GM18498 (cell line): ENCODE measurements around the gene KLF18.
"Not testable (repeated sequence)": the region's sequence is repeated elsewhere in the genome, so short reads cannot be mapped to it uniquely, and the experiment has no call there.

Experiments used
- ATAC-seq: cut with Tn5 transposase; IDR thresholded peaks from one replicate; pipeline ENCODE4 v1.9.1; 2021; ENCODE audit warnings: mild to moderate bottlenecking, moderate library complexity; ENCODE audit not compliant: unreplicated experiment

KLF18 gene

DNA sequence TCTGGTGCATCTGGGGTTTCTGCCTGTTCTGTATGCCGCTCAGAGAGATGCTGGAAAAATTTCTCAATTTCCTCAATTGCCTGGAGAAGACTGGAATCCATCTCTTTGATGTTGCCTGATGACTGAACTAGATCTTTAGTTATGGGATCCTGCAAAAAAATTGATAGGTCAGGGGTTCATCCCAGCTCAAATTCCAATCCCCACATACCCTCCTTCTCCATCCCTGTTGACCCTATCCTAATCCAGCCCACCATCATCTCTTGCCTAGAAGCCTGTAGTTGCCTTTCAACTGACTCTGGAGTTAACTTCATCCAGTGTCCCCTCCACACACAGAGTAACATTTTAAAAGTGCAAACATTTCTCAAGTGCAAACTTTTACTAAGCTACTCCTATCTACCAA, at the start of gene KLF18:
Gene KLF18, minus strand, starts transcription at position 101 of the 400 bp plus-strand sequence. Its CDS starts 0 bp downstream, at position 101.
- no peak for ATAC-seq

DNA sequence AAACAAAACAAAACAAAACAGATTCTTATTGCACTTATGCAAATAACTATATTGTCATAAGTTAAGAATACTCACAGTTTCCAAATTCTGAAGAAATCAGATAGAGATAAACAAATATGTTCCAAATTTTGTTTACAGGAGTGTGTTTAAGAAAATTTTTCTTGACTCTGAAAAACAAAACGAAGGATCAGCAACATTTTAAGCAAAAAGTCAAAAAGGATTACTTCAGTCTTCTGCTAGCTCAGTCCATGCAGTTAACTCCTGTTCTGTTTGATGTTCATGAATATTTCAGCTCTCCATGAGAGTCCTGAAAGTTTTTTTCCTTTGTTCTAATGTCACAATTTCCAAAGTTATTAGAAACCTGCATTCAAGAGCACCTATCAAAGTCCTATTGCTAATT, 33.2 kb upstream of the KLF18 start:
- no peak for ATAC-seq

DNA sequence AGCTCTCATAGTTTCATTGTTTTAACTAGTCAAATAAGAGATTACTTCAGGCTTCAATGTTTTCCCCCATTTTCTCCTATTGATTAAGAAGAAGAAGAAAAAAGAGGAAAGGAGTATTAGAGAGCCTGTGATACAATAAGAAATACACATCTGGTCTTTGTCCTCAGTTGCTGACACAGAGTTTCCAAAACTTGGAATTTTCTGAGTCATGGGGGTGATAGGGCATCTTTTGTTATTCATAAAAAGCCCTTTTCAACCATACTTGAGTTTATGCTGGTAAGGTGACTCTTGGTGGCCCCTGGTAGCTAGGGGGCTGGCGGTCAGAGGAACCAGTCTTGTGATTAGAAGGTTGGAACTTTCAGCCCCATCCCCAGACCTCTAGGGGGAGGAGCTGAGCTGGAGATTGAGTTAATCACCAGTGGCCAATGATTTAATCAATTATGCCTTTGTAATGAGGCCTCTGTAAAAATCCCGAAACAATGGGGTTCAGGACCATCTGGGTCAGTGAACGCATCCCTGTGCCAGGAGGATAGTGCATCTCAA, 28.9 kb upstream of the KLF18 start:
- ATAC-seq = no peak

DNA sequence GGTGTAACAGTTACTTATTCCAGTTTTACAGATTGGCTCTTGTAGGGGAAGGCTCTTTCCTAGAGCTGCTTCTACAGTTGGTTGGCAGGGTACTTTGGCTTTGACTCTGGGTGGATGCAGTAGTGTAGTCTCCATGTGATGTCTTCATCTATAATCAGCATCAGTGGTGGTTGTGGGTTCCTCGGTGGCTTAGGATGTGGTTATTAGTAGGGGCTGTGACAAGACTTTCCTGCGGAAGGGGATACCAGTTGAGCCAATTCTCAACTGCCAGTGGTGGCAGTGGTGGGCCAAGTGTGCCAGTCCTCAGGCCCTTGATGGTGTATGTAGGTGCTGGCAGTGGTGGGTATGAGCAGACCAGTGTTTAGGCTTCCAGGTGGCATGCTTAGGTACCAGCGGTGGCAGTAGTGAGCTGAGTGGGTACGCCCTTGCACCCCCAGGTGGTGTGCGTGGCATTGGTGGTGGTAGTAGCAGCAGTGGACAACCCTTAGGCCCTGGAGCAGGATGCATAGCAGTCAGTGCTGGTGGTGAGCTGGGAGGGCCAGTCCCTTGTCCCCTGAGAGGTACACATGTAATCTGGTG, 27.2 kb upstream of the KLF18 start:
- no peak for ATAC-seq

DNA sequence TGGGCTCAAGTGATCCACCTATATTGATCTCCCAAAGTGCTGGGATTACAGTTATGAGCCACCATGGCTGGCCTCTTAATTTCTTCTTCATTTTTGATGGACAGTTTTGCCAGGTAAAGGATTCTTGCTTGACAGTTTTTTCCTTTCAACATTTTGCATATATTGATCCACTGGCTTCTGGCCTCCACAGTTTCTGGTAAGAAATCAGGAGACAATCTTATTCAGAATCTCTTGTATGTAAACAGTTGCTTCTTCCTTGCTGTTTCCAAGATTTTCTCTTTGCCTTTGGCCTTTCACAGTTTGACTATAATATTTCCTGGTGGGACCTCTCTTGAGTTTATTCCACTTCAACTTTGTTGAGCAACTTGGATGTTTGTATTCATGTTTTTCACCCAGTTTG, 20.1 kb upstream of the KLF18 start:
- no peak for ATAC-seq

DNA sequence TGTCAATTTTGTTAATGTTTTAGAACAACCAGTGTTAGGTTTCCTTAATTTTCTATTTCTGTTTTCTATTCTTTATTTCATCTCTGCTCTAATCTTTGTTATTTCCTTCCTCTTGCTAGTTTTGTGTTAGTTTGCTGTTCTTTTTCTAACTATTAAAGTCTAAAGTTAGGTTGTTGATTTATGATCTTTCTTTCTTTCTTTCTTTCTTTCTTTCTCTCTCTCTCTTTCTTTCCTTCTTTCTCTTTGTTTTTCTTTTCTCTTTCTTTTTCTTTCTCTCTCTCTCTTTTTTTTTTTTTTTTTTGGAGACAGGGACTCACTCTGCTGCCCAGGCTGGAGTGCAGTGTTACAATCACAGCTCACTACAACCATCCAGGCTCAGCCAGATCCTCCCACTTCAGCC, 17.4 kb upstream of the KLF18 start:
- no peak for ATAC-seq

DNA sequence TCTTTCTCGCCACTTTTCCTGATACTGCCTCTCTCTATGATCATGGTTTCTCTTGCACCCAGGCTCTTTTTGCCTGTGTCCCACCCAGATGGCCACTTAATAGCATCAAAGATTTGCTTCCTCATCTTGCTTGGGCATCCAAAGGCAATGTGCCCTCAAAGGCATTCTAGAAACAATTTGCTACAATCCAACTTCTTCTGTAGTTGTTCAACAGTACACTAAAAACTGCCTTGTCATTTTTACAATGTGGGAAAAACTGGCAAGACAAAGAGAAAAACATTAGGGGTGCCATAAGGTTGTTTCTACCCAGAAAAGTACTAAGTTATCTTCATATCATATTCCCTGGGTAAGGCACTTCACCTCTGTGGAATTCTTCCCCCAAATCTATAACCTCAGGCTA, 16.5 kb upstream of the KLF18 start:
- ATAC-seq = no peak

DNA sequence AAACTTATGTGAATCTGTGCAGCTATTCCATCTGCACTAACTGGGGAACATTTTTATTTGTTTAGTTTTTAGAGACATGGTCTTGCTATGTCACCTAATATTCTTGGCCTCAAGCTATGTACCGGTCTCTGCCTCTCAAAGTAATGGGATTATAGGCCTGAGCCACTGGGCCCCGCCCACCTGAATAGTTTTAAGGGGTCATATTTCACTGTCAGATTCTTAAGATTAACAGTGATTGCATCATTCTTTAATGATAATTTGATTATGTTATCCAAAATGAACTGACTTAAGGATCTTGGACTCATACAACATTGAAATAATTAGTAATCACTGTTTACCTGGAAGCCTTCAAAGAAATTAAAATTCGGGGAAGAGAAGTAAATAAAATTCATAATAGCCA, 12.6 kb upstream of the KLF18 start:
- no peak for ATAC-seq

DNA sequence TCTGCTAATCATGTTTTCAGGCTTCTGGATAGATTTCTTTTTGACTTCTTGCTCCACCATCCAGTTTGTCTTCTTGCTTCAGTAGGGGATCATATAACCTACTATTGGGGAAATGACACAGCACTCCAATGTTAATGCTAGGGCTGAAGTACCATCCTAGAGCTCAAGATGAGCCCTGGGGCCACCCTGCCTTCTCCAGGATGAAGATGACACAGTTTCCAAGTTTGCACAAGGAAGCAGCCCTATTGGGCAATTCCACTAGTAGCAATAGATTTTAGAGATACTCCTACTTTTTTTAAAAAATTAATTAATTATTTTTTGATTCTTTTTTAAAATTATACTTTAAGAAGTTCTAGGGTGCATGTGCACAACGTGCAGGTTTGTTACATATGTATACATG, 11.3 kb upstream of the KLF18 start:
- ATAC-seq = no peak

DNA sequence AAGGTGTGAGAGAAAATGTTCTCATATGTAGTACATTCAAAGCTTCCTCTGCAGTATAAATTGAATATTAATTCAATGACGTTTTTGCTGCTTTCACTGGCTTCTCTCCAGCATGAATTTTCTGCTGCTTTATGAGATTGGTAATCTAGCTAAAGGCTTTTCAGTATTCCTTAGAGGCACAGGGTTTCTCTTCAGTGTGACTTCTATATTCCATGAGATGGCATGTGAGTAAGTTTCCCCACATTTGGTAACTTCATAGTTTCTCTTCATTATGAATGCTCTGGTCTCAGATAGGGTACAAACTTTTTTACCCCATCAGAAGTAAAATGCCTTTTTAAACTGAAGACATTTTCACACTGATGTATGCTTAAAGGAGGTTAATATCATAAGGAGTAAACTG, 10.4 kb upstream of the KLF18 start:
- no peak for ATAC-seq

DNA sequence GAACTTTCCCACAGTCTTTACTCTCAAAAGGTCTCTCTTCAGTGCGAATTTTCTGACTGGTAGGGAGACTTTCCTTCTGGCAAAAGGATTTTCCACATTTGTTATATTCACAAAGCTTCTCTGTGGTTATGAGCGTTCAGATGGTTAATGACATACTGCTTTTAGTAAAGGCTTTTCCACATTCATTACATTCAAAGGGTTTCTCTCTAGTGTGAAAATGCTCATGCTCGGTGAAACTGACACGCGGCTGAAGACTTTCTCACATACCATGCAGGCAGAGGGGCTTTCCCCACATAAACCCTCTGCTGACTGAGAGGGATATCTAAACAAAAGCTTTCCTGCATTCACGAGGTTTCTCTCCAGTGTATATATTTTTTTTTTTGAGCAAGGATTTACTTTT, 9.9 kb upstream of the KLF18 start:
- no peak for ATAC-seq

DNA sequence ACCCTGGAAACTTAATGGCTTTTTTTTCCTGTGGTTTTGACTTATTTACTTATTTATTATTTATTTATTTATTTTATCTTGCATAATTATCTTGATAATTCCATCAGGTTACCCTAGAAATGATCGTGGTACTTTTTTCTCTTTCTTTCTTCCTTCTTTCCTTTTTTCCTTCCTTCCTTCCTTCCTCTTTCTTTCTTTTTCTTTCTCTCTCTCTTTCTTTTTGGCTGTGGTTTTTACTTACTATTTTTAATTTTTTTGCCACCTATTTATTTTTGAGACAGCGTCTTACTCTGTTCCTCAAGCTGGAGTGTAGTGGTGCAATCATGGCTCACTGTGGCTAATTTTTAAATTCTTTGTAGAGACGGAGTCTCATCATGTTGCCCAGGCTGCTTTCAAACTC, 6.2 kb upstream of the KLF18 start:
- no peak for ATAC-seq

DNA sequence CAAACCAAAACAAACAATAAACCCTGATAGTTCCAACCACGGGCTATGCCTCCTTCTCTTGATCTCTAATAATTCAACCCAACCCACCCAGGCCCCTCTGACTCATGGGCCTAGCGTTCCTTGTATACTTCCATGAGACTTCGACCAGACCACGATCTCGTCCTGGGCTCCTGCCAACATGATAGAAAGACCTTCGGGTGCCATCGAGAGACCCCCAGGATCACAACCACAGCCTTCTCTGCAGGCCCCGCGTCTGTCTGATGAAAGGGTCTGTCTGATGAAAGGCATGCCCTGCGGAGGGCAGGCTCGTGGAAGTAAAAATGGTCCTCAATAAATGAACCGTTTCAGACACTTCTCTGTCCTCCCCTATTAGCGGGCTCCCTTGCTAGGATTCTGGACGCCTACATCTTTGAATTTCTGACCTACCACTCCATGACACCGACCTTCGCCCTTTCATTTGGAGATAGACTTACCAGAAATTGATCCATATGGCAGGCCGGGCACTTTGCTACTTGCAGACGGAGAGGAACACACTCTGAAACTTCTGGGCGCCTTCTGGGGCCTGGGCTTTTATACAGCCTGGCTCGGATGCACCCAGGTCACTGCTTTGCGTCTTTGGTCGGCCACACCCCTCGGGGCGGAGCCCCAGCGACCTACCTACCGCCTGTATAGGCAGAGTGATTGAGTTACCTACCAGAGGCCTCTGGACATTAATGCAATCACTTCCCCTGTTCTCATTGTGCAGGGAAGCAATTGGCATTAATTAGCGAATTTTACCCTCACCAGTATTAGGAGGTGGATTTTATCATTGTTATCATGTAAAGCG, 5.3 kb upstream of the KLF18 start:
- no peak for ATAC-seq

DNA sequence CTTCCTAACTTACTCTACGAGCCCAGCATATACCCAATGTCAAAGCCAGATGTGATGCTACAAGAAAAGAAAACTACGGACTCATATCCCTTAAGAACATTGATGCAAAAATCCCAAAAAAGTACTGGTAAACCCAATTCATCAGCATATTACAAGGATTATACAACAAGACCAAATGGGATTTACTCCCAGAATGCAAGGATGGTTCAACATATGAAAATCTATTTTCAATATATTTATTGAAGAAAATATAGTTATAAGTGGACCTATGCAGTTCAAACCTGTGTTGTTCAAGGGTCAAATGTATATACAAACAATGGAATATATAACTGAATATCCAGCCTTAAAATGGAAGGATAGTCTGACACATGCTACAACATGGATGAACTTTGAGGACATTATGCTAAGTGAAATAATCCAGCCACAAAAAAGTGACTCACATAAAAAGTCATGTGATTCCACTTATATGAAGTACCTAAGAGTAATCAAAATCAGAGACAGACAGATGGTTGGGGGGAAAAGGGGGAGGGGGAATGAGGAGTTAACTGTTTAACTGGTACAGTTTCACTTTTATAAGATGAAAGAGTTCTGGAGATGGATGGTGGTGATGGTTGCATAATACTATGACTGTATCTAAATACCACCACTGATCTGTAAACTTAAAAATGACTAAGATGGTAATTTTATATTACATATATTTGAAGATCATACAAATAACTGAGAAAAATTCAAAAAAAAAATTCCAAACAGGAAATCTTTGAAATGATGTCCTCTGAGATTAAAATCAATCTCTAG, 3.7 kb upstream of the KLF18 start:
- no peak for ATAC-seq

DNA sequence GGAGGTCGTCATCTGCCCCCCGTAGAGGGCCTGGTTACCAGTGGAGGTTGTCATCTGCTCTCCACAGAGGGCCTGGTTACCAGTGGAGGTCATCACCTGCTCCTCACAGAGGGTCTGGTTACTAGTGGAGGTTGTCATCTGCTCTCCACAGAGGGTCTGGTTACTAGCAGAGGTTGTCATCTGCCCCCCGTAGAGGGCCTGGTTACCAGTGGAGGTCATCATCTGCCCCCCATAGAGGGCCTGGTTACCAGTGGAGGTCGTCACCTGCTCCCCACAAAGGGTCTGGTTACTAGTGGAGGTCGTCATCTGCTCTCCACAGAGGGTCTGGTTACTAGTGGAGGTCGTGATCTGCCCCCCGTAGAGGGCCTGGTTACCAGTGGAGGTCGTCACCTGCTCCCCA, 1.9 kb downstream of the KLF18 start:
- not testable (repeated sequence) for ATAC-seq

DNA sequence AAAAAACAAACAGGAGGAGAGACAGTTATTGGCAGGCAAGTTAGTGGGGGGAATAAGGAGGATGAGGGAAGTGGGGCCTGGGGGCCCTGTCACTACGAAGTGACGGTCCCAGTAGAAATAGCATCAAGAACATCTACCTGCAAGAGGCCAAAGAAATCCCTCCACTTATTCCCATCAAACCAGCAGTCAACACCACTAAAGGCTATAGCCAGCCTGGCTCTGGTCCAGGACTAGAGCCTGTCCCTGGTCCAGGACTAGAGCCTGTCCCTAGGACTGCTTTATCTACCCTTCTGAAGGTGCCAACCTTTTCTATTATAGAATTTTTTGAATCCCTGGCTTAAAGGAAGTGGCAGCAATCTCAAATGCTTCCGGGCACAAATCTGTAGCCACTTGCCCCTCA, 3.2 kb downstream of the KLF18 start:
- ATAC-seq = no peak

DNA sequence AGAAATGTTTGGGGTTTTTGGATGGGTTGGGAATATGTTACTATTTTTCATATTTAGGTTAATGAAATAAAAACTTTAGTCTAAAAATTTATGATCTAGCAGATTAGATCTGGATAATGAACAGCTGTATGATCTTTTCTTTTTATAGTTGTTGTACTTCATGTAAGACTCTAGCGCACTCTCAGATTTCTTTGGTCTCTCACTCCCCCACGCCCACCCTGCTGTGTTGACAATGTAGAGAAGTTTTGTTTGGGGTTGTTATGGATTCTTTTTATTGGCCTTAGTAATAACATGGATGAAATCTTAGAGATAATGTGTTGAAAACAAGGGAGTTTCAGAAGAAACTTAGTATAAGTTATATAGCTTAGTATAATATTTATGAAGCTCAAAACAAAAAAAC, 5.5 kb downstream of the KLF18 start:
- ATAC-seq = no peak

DNA sequence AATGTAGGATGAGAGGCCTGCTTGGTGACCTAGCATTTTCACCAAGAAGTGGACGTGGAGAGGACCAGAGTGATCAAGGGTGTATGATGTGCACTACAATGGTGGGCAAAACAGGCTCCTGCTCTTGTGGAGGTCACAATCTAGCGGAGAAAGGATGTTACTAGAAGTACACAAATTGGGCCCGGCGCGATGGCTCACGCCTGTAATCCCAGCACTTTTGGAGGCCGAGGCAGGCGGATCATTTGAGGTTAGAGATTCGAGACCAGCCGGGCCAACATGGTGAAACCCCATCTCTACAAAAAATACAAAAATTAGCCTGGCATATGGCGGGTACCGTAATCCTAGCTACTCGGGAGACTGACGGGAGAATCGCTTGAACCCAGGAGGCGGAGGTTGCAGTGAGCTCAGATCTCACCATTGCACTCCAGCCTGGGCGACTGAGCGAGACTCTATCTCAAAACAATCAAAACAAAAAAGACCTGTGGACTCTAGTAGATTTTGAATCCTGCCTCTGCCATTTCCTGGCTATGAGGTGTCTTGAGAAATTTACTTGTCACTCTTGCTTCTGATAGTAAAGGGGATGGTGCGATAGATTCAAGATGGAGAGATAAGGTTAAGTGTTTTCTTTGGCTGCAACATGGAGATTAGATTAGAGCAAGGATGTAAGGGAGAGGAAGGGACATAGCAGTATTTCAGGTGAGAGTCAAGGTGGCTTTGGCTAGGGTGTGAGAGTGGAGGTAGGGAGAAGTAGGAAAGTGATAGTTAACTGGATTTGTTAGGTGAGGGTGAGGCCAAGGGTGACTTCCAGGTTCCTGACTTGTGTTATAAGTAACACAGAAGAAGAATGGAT, 7.1 kb downstream of the KLF18 start:
- ATAC-seq = no peak

DNA sequence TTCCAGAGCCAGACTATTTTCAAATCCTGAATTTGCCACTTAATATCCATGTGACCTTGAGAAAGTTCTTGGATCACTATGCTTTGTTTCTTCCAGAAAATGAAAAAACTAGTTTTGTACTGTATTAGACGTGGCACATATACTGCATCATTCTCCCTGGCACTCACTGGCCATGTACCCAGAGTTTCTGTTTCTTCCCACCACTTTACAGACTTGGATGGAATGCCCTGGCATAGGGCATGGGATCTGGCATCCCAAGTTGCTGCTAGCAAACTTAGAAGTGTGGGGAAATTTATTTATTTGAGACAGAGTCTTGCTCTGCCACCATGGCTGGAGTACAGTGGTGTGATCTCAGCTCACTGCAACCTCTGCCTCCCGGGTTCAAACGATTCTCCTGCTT, 10.0 kb downstream of the KLF18 start:
- no peak for ATAC-seq

DNA sequence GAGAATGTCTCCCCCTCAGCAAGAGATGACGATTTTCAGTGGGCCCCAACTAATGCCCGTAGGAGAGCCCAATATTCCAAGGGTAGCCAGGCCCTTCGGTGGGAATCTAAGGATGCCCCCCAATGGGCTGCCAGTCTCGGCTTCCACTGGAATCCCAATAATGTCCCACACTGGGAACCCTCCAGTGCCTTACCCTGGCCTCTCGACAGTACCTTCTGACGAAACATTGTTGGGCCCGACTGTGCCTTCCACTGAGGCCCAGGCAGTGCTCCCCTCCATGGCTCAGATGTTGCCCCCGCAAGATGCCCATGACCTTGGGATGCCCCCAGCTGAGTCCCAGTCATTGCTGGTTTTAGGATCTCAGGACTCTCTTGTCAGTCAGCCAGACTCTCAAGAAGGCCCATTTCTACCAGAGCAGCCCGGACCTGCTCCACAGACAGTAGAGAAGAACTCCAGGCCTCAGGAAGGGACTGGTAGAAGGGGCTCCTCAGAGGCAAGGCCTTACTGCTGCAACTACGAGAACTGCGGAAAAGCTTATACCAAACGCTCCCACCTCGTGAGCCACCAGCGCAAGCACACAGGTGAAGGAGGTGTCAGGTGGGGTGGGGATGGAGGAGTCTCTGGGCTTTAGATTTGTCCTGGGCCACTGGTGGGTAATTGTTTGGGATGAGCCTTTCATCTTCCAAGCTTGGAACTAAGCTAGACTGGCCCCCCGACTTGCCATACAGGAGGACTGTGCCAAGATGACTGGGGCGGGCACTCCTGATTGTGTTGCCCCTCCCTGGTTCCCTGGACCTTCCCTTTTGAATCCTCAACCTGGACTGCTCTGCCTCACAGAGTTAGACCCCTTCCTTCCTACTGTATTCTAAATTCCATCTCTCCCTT, 11.6 kb downstream of the KLF18 start:
- no peak for ATAC-seq
